Endothelial cell of umbilical vein (primary cell): ENCODE results near the gene STT3B. TPM values are rescaled to one million over a fixed set of nuclear protein-coding genes. Genes with fewer than 3 reads are reported as not detected.

ENCODE experiments used
- BruUV-seq: library from RNA; stranded (reverse); fragments of 400-500 nt; replicated peaks from 2 replicates; lab custom pipeline; 2021; lab: Mats Ljungman, UMichigan
- CTCF ChIA-PET: fragments of 300-600, 350-600 bp; sonication (Branson Sonifier 250); formaldehyde crosslinking; loops from one replicate; lab custom pipeline; 2021; ENCODE audit warnings: antibody characterized with exemption, inconsistent platforms; lab: Charles Lee
- POLR2A ChIA-PET: fragments of 300-600, 350-600 bp; sonication (Branson Sonifier 250); formaldehyde crosslinking; loops from one replicate; lab custom pipeline; 2021; ENCODE audit warnings: antibody characterized with exemption, inconsistent platforms; lab: Charles Lee
- DNase-seq: peaks from one replicate; pipeline ENCODE4 v3.0.0-alpha.2; 2011; ENCODE audit warnings: low read depth, low spot score
- FAIRE-seq: peaks from 2 replicates; lab custom pipeline; 2011; peaks lifted over from hg19 to GRCh38; lab: Jason Lieb, UNC
- H2AFZ ChIP-seq: 2 replicates; pipeline ENCODE4 v1.6.0; 2012; ENCODE audit warnings: low read depth, low read length, control low read depth, inconsistent platforms
- H3K27ac ChIP-seq: 2 replicates; pipeline ENCODE4 v1.5.1; 2011; ENCODE audit warnings: low read depth, mild to moderate bottlenecking, control low read depth, low read length, moderate library complexity; ENCODE audit not compliant: insufficient read depth
- H3K27me3 ChIP-seq, 2 experiments: 2 replicates each; pipeline versions ENCODE4 v1.6.0 to v1.6.1; 2011; ENCODE audit warnings: low read length in 2 of 2, mixed read lengths in 1 of 2; ENCODE audit not compliant: control insufficient read depth in 2 of 2, insufficient read depth in 2 of 2
- H3K36me3 ChIP-seq, 2 experiments: 2 replicates in 1 of 2; 3 replicates in 1 of 2; pipeline ENCODE4 v1.5.1; 2011; ENCODE audit warnings: low read length in 2 of 2, mild to moderate bottlenecking in 1 of 2, moderate library complexity in 1 of 2; ENCODE audit not compliant: control insufficient read depth in 2 of 2, insufficient read depth in 2 of 2; ENCODE audit errors: extremely low read depth in 1 of 2
- H3K4me1 ChIP-seq: 3 replicates; pipeline ENCODE4 v1.5.1; 2011; ENCODE audit warnings: mild to moderate bottlenecking, low read length; ENCODE audit not compliant: control insufficient read depth, insufficient read depth; ENCODE audit errors: extremely low read depth
- H3K4me2 ChIP-seq: 2 replicates; pipeline ENCODE4 v1.6.1; 2011; ENCODE audit warnings: low read length, control low read depth, mixed read lengths; ENCODE audit not compliant: insufficient read depth
- H3K4me3 ChIP-seq, 3 experiments: fragments of 200-600 bp in 1 of 3; sonication (generic), shearing (Covaris generic) in 1 of 3; replicated peaks in 1 of 3; 2 replicates each; pipeline ENCODE4 v1.5.1; 2011 to 2016; ENCODE audit warnings: control low read depth in 3 of 3, low read length in 3 of 3, mild to moderate bottlenecking in 2 of 3, inconsistent platforms in 1 of 3, low read depth in 1 of 3, moderate library complexity in 1 of 3; ENCODE audit not compliant: insufficient read depth in 1 of 3
- H3K79me2 ChIP-seq: 2 replicates; pipeline ENCODE4 v1.6.0; 2012; ENCODE audit warnings: low read length, inconsistent platforms; ENCODE audit not compliant: control insufficient read depth, insufficient read depth
- H3K9ac ChIP-seq: replicated peaks from 2 replicates; pipeline ENCODE3; 2011; ENCODE audit warnings: low read length, control low read depth; ENCODE audit not compliant: insufficient read depth; ENCODE audit errors: extremely low read depth
- H3K9me1 ChIP-seq: replicated peaks from 3 replicates; pipeline ENCODE4 v1.6.0; 2011; ENCODE audit warnings: mild to moderate bottlenecking, low read length; ENCODE audit not compliant: control insufficient read depth, insufficient read depth; ENCODE audit errors: extremely low read depth
- H3K9me3 ChIP-seq: replicated peaks from 2 replicates; pipeline ENCODE4 v1.5.1; 2012; ENCODE audit warnings: low read length, inconsistent platforms; ENCODE audit not compliant: control insufficient read depth, insufficient read depth
- H4K20me1 ChIP-seq: replicated peaks from 2 replicates; pipeline ENCODE3; 2011; ENCODE audit warnings: mild to moderate bottlenecking, low read length; ENCODE audit not compliant: control insufficient read depth, insufficient read depth; ENCODE audit errors: extremely low read depth
- EZH2 ChIP-seq: IDR thresholded peaks from 2 replicates; pipeline ENCODE4 v1.6.1; 2012; ENCODE audit warnings: borderline replicate concordance, low read depth, mild to moderate bottlenecking, moderate library complexity, low read length, inconsistent platforms; ENCODE audit not compliant: severe bottlenecking
- FOS ChIP-seq: IDR thresholded peaks from 2 replicates; pipeline ENCODE4 v1.6.1; 2011; ENCODE audit warnings: mild to moderate bottlenecking, low read length, moderate library complexity, borderline replicate concordance; ENCODE audit not compliant: insufficient read depth
- GATA2 ChIP-seq: IDR thresholded peaks from 2 replicates; pipeline ENCODE4 v1.7.0; 2011; ENCODE audit warnings: low read depth, mild to moderate bottlenecking, moderate library complexity, mixed read lengths, low read length; ENCODE audit not compliant: insufficient read length, insufficient read depth
- JUN ChIP-seq: IDR thresholded peaks from 2 replicates; pipeline ENCODE4 v1.6.1; 2011; ENCODE audit warnings: borderline replicate concordance, low read depth; ENCODE audit not compliant: insufficient read length, insufficient read depth
- MYC ChIP-seq: IDR thresholded peaks from one replicate; pipeline ENCODE4 v1.6.1; 2011; ENCODE audit warnings: mild to moderate bottlenecking, low read depth, low read length
- POLR2A ChIP-seq: IDR thresholded peaks from 2 replicates; pipeline ENCODE4 v1.6.1; 2012; ENCODE audit warnings: low read depth, mild to moderate bottlenecking, control low read depth, low read length
- POLR2AphosphoS5 ChIP-seq: IDR thresholded peaks from 2 replicates; pipeline ENCODE4 v1.6.1; 2012; ENCODE audit warnings: low read depth, mild to moderate bottlenecking, control low read depth, low read length, moderate library complexity; ENCODE audit not compliant: insufficient read depth
- dilution Hi-C: fragments of 300-500 bp; cut with MboI; formaldehyde crosslinking; loops from one replicate; pipeline ENCODE4 v1.15.0; 2019; ENCODE audit warnings: low sequenced_read_pairs; ENCODE audit not compliant: extremely low pct_ligation_motif_present
- intact Hi-C: fragments of 100-400 bp; cut with micrococcal nuclease; formaldehyde crosslinking; loops from one replicate; pipeline ENCODE4 v1.10.0; 2022
- polyA plus RNA-seq, 4 experiments: library from polyadenylated mRNA; depleted of rRNA in 3 of 4; stranded (reverse) in 3 of 4; unstranded in 1 of 4; fragments of >200 nt; gene quantifications; 2 replicates each; pipeline versions ENCODE4 v1.2.1 to v1.2.3, GENCODE V29; 2011 to 2012; ENCODE audit warnings: missing spikeins in 1 of 4
- total RNA-seq: library from RNA; stranded (reverse); gene quantifications from 2 replicates; pipeline ENCODE4 v1.2.3, GENCODE V29; 2021
- TF ChIP-seq, protein P1 (sequence below), 2 donors: IDR thresholded peaks; 1 replicate in 1 of 2; 2 replicates in 1 of 2; pipeline ENCODE4 v1.5.1; 2011; ENCODE audit warnings: low read length in 2 of 2, mild to moderate bottlenecking in 2 of 2, moderate library complexity in 2 of 2, control low read depth in 1 of 2, inconsistent platforms in 1 of 2, low read depth in 1 of 2; ENCODE audit not compliant: insufficient read depth in 1 of 2; ENCODE audit errors: extremely low read depth in 1 of 2
- TF ChIP-seq, protein P2 (sequence below): IDR thresholded peaks from 2 replicates; pipeline ENCODE4 v1.6.1; 2011; ENCODE audit not compliant: insufficient read depth, insufficient read length

The STT3B gene
- total and polyA plus RNA-seq, 2 donors (not counting 3 experiments of a cell fraction or from before 2014, with no cell fraction given) = 56.4 to 113 TPM

DNA sequence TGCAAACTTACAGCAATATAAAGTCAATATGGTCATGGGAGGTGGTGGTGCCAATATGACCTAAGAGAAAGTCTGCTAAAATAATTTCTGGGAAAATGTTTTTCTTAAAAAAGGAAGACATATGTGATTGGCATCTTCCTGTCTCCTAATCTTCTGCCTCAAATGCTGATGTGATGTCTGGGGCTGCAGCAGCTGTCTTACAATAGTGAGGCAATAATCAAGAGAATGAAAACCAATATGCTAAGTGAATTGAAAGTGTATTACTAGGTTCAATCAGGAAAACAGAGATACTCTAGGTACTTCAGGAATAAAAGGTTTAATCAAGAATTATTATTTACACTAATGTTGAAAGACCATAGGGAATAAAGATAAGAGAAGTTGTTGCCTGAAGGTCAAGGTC, 7.2 kb upstream of the STT3B start:
- Histone ChIP-seq H3K79me2 (no peaks in the 10 kb centered on the region), H3K9ac (no peak overlapping the region), H3K9me3 (no peaks in the 10 kb centered on the region), H4K20me1 (no peaks in the 10 kb centered on the region), H3K4me1 (peaks cover 8% of the 10 kb centered on the region), H2AFZ (no peak overlapping the region), H3K27me3 (peaks cover 17 to 18% of the 10 kb centered on the region in 2 experiments), H3K36me3 (no peaks in the 10 kb centered on the region), H3K9me1 (no peaks in the 10 kb centered on the region), H3K4me3 (no peak overlapping the region), H3K27ac (no peak overlapping the region), H3K4me2 (no peak overlapping the region)
- POLR2A ChIA-PET = no interaction called here
- FAIRE-seq (no peak), DNase-seq (no peak)
- dilution Hi-C loops (no loop called here), intact Hi-C loops (no loop called here)
- no TSS peak for BruUV-seq
- CTCF ChIA-PET = interaction anchor here (1.7 kb wide), 1 partner anchor 25 kb away, joined by 4 read pairs; no protein-coding TSS in a partner anchor
- no peak for TF ChIP-seq EZH2
- TF ChIP-seq, protein P1, sequence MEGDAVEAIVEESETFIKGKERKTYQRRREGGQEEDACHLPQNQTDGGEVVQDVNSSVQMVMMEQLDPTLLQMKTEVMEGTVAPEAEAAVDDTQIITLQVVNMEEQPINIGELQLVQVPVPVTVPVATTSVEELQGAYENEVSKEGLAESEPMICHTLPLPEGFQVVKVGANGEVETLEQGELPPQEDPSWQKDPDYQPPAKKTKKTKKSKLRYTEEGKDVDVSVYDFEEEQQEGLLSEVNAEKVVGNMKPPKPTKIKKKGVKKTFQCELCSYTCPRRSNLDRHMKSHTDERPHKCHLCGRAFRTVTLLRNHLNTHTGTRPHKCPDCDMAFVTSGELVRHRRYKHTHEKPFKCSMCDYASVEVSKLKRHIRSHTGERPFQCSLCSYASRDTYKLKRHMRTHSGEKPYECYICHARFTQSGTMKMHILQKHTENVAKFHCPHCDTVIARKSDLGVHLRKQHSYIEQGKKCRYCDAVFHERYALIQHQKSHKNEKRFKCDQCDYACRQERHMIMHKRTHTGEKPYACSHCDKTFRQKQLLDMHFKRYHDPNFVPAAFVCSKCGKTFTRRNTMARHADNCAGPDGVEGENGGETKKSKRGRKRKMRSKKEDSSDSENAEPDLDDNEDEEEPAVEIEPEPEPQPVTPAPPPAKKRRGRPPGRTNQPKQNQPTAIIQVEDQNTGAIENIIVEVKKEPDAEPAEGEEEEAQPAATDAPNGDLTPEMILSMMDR (IDR thresholded peaks at IDR 0.05; ENCODE audit: extremely low read depth in 1 of 2, insufficient read depth in 1 of 2, low read depth in 1 of 2, low read length in 2 of 2) = no peak
- no peak for TF ChIP-seq JUN
- TF ChIP-seq POLR2A = no peak
- no peak for TF ChIP-seq FOS
- TF ChIP-seq MYC = no peak
- no peak for TF ChIP-seq POLR2AphosphoS5
- TF ChIP-seq GATA2 = no peak
- TF ChIP-seq, protein P2, sequence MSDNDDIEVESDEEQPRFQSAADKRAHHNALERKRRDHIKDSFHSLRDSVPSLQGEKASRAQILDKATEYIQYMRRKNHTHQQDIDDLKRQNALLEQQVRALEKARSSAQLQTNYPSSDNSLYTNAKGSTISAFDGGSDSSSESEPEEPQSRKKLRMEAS = no peak
